GM21390 (cell line): ENCODE data around the gene E2F1.
A peak's percentile ranks its signal among the peaks of the same experiment; 100 is the strongest.
"Not testable (repeated sequence)": the region's sequence is repeated elsewhere in the genome, so short reads cannot be mapped to it uniquely, and the experiment has no call there.

ENCODE experiments used
- ATAC-seq: cut with Tn5 transposase; IDR thresholded peaks from one replicate; pipeline ENCODE4 v1.9.1; 2021; ENCODE audit not compliant: unreplicated experiment

Gene E2F1

DNA sequence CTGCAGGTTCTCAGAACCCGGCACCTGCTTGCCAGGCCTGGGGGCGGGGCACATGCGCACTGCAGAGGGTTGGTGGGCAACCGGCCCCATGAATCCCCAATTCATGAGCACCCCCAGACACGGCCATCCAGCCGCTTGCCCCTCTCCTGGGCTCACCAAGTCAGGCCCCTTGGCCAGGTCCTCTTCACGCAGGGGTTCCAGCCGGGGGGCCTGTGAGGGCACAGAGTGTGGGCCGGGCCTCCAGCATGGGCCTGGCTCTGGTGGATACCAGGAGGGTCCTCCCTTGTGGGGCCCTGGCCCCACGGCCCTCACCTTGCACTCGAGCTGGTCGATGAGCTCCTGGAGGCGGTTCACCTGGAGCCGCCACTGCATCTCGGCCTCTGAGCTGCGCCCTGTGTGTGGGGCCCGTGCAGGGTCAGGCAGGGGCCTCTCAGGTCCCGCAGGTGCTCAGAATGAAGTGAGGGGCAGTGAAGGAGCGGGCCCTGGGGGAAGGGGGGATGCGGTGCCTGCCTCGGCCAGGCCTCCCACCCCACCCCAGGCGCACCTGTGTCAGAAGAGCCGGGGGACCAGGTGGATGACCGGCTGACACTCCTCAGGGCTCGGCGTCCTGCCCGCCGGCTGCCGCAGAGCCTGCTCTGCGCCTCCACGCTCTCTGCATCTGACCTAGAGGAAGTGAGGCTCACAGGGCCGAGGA, 26.7 kb downstream of the E2F1 start:
- ATAC-seq: no peak

DNA sequence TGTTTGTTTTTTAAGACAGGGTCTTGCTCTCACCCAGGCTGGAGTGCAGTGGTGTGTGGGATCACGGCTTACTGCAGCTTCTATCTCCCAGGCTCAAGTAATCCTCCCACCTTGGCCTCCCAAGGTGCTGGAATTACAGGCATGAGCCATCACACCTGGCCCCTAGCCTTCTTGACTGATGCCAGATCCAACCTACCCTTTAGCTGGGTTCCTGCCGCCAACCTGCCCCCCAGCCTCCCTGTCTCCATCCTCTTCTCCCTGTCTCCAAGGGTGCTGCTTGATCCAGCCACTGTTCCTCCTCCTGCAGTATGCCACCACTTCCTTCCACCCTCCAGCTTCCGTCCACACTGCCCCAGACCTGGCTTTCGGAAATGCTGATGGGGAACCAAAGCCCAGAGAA, 27.3 kb downstream of the E2F1 start:
- ATAC-seq: no peak

DNA sequence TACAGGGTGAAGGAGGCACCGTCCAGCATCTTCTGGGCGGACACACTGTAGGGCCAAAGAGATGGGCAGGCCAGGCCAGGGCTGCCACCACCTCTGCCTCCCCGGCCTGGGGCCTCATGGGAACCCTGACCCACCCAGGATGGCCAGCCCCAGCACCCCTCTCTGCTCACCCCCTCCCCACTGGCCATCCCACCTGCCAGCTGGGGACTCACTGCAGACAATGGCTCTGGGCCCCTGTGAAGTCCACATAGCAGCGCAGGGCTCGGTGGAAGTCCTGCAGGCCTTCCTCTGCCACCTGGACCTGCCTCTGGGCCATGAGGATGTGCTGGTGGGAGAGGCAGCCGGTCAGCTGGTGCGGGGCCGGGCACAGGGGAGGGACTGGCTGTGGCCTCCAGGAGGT, 27.7 kb downstream of the E2F1 start:
- ATAC-seq: no peak

DNA sequence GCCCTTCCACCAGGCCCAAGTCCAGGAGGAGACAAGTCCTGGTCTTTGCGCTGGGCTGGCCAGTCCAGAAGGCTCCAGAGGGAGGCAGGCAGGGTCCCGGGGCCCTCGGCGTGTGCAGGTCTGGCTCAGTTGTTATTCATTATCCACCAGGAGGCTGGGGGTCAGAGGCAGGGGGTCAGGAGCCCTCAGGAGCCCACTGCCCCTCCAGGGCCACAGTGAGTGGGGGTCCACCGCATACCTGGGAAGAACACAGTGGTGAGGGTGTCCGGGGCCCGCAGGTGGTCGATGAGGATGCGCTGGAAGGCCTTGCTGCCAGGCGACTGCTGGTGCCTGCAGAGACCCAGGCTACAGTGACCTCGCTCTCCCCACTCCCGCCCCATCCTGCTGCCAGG, 28.5 kb downstream of the E2F1 start:
- ATAC-seq: no peak

DNA sequence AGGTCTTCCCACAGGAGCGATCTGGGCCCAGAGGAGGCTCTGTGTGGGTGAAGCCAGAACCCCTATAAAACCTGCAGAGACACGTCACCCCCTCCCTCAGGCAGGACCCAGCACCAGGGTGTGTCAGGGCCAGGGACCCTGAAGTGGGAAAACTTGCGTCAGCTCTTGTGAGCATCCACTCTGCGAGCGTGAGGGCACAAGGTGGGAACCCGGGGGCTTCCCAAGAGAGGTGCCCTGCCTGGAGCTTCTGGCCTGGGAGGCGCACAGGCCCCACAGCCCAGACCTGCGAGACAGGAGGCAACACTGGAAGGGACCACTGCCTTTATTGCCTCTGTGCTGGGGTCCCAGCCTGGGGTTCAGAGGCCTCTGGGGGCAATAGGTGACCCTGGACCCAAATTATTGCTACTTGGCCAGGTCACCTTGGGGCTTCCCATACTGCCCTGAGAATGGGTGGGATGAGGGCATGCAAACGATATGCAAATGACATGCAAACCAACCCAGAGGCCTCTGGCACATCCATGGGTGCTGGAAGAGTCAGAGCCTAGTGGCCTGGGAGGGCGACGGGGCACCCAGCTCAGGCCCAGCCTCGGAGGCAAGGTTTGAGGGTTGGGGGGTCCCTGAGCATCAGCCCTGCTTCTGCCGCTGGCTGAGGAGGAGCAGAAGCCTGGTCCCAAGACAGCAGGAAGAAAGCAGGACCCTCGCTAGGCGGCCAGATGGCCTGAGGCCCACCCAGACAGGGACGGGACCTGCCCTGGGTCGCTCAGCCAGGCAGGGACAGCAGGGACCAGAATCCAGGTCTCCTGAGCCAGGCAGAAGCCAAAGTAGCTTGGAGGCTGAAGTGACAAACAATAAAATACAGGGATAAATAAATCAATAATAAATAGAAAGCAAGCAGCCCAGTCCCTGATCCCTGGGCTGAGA, 29.1 kb downstream of the E2F1 start:
- ATAC-seq: no peak

DNA sequence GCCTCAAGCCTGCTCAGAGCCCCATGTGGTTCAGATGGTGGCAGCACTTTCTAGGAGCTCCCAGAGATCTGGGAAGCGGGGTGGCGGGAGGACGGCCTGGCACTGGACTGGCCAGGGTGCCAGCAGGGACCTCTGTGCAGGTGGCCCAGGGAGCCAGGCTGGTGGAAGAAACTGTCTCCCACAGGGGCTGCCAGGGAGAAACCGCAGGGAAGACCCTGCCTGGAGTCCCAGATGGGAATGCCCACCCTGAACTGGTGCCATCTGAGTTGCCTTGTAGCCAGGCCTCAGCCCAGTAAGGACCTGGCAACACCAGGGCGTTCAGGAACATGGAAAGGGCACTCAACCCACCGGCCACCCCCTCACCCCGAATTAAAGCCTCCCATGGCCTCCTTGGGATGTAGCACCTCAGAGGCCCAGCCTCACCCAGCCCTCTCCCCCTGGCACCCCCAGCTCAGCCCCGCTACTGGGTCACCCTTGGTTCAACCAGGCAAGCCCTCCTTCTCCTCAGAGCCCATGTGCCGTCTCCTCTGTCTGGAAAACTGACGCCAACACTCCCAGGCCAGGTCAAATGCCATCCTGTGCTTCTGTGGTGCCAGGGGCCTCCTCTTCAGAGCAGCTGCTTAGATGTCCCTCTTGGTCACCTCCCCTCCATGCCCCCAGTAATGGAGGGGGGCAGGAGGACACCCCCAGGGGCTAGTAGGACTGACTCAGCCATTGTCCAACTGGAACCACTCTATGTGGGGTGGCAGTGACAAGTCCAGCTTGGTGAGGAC, 30.0 kb downstream of the E2F1 start:
- ATAC-seq: no peak

DNA sequence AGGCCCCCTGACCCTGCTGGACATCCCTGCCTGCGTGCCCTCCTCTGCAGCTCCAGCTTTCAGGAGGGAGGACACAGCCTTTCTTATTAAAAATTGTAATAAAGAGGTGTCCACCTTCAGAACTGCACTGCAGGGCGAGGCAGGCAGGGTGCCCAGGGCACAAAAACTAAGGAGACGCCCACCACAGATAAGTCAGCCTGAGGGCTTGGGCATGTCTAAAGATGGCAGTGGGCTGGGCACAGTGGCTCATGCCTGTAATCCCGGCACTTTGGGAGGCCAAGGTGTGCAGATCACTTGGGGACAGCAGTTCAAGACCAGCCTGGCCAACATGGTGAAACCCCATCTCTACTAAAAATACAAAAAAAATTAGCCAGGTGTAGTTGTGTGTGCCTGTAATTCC, 31.0 kb downstream of the E2F1 start:
- no peak for ATAC-seq

DNA sequence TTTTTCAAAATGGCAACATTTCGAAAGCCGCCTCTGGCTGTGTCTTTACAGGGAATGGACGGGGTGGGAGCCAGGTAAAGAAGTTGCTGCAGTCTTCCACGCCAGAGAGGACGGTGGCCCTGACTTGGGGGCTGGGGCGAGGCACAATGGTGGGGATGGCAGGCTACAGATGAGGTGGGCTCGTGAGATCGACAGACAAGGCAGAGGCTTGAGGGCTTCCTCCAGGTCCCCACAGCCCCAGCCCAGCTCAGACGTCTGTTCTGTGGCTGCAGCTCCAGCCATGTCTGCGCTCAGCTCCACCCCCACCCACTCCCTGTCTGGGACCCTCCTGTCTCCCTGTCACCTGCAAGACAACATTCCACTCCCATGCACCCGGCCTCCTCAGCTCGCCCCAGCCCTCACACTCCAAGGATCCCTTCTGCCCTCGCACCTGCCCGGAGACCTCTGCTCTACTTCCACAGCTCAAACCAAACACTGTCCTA, 31.5 kb downstream of the E2F1 start:
- ATAC-seq: no peak

DNA sequence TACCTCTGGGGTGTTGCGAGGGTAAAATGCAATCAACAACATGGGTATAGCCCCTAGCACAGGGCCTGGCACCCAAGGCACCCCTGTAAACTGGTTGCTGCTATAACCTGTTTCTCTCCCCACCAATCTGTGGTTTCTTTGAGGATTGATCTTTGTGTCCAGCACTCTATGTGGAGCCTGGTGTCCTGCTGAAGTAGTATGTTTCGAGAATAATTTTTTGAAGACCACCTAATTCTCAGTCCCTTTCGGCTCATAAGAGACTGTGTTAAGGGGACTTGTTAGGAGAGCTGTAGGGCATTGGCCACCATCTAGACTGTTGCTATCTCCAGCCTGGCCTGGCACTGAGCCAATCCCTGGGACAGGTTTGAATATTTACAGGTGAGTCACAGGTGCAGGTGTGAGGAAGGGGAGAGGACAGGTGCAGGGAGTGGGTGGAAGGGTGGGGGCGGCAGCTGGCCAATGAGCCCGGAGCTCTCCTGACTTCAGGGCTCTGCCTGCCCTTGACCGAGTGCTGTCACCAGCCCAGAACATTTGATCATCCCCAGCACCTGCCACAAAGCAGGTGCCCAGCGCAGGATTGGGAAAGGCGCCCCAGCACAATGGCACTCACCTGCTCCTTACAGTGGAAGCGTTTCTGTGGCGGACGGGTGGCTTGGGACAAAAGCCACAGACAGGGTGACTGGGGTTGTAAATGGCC, 32.1 kb downstream of the E2F1 start:
- ATAC-seq: no peak

DNA sequence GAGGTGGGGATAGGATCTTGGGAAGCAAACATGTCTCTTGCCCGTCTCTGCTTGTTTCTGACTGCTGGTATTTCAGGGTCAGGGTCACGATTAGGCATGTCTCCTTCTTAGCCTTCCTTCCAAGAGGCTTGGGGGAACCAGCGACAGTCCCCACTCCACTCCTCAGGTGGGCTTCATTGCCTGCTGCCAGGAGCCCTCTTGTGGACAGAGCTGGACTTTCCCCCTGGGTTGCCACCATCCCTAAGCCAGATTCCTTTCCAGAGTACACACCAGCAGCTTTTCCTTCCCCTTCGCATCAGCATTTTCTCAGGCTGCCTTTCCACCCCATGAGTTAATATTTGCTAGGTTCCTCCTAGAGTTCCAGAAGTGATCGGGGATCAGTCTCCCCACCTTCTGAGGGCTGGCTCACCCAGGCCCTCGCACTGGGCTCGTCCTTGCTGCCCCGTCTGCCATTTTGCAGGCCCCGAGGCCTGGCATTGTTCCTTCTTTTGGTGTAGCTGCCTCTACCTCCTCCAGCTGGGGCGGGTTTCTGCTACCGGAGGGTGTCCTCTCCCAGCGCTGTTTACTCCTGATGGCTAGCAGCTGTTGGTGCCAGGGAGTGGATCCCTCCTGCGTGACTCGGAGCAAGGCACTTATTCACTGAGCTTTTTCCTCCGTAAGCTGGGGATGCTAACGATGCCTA, 32.8 kb downstream of the E2F1 start:
- no peak for ATAC-seq

DNA sequence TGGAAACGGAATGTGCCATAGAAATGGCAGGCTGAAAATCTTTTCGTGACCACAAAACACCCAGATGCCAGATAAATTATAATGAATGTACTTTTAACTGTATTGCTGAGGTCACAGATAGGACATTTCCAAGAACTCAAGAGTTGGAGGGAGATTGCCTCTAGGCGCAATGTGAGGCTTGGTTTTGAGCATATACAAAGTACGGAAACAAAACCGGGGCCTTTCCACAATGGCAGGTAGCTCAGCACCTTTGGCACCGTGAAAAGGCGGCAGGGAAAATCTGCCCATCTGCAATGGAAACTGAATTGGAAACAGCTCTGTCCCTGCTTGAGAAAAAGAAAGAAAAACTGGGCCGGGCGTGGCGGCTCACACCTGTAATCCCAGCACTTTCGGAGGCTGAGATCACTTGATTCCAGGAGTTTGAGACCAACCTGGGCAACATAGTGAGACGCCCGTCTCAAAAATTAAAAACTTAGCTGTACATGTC, 34.6 kb downstream of the E2F1 start:
- no peak for ATAC-seq

DNA sequence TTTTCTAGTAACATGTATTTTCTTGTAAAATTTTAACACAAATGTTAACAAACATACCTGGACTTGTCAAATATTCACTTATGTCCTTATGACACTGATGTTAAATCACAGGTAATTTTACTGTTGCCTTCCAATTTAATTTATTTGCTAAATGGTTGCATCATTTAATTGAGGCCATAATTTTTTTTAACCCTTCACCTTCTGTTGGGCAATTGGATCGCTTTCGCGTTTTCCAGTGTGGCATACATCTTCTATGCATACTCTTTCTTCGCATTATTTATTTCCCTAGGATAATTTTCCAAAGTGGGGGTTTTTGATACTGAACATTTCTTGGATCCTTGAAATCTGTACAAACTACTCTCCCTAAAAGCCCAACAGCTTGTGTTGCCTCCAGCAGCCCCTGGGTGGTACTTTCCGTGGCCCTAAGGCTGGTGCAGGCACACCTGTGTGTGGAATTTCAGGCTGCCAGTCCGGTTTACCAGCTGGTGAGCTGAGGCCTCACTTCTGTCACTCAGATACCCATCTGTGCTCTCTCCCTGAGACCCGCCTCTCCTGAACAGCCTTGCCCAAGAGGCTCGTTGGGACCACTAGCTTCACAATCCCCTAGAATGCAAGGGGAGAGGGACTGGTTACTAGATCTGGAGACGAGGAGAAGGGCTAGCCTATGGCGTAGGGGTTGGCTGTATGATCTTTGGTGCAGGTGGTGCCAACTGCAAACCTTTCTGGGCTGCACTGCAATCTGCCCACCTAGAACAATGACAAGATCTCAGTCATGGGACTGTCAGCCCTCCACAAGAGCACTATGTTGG, 35.2 kb downstream of the E2F1 start:
- ATAC-seq: no peak

DNA sequence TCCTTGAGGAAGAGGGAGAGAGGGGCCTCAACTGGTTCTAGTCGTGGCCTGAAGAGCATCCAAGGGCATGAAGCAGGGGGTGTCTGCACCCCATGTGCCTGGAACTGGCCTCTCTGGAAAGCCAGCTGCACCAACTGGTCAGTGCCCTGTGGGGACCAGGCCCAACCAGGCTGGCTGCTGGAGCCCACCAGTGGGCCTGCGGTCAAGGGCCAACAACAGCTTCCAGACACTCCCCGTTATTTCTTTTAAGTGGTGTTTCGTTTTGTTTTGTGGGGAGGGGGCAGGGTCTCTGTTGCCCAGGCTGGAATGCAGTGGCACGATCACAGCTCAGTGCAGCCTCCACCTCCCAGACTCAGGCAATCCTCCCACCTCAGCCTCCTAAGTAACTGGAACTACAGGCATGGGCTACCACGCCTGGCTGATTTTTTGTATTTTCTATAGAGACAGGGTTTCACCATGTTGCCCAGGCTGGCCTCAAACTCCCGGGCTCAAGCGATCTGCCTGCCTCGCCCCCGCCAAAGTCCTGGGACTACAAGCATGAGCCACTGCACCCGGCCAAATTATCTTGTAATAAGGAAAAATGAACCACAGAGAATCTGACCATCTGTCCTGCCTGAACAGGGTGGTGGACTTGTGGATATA, 36.0 kb downstream of the E2F1 start:
- no peak for ATAC-seq

DNA sequence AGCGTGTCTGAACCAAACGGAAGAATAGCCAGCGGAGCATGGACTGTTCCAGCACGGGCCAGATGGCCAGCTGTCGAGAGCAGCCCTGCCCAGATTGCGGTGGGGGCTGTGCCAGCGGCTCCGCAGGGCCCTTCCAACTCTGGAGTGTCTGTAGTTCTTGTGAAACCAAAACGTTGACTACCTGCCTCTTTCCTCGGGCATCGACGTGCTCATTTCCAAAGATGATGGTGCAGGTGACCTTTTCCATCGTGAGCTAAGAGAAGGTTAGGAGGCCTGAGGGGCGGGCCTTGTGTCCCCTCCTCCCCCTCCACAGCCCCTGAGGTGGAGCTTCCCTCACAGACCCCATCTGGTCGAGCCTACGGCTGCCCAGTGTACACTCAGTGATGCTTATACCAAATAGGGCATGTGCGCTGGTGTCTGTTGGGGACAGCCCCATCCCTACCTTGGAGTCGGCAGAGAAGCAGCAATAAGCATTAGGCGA, 36.9 kb downstream of the E2F1 start:
- ATAC-seq: no peak

DNA sequence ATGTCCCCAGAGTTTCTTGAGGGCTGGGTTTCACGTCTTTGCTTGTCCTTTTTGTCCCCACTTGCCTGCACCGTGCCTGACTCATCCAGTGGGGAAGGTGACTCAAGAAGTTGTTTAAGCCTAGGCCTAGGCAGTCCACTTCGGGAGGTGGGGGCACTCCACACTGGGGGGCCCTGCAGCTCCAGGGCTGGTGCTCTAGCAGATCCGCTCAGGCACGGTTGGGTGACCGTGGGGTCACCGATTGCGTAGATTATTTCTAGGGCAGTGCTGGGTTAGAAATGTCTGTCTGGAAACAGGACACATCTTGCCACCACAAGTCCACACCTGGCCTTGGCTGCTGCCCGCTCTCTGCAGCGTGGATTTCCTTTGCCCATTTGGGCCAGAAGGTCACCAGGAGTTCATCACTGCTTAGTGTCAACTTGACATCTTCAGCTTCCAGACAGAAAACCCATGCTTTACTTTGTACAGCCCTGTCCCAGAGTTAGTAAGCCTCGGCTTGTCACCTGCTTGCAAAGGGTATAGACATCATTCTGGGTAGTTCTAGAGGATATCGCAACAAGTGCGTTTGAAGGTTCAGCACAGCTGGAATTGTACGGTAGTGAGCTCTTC, 37.7 kb downstream of the E2F1 start:
- ATAC-seq: no peak

DNA sequence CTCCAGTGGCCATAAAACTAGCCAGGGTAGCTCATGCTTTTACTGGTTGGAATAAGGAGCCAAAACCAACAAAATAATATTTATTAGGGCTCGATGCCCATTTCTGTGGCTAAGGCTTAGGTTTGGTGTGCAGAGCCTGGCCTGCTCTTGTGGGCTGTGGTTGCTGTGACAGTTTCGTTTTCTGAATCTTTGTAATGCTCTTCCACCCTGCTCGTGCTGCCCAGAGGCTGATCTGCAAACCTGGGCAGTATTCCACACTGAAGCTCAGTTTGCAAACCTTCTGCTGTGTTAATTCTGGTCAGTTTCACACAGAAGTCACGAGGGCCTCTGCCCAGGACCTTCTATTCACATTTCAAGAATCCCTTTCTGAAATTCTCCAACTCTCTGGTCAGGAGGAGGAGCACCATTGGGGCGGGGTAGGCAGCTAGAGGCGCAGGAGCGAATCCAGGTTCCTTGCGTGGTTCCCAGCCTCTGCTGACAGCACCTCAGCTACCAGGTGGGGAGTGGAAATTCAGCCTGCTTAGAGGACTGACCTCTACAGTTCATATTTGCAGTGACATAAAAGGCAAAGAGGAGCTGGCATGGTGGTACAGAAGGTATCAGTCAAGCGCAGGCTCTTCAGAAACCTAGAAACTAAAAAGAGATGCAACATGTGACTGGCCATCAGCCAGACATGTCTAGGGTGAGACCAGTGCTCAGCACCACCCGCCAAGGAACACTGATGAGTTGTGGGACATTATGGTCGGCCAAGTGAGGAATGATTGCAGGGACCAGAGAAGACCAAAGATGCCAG, 38.4 kb downstream of the E2F1 start:
- ATAC-seq: peak; percentile 68

DNA sequence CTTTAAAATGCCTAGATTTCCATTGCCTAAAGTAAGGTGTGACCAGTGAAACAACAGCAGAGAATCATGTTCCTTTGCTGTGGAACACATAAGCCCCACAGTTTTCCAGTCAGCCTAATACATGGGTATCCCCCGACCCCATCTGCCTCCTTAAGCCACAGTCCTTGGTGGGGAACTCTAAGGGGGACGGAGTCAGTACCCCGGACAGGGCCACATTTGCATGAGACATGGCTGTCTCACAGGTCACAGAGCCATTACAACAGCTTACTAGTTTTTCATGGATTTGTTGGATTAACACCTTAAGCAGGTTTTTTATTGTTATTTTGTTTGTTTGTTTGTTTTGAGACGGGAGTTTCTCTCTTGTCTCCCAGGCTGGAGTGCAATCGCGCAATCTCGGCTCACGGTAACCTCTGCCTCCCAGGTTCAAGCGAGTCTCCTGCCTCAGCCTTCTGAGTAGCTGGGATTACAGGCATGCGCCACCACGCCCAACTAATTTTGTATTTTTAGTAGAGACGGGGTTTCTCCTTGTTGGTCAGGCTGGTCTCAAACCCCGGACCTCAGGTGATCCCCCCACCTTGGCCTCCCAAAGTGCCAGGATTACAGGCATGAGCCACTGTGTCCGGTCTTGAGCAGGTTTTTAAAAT, 39.1 kb downstream of the E2F1 start:
- ATAC-seq: not testable (repeated sequence)
